Body of pancreas (tissue), 4 donors: ENCODE measurements around the gene NDUFB2.

ENCODE experiments used
- CTCF ChIP-seq, 7 experiments: fragments of 450-650 bp in 4 of 7; fragments of 200-600 bp in 3 of 7; sonication (generic) in 3 of 7; IDR thresholded peaks; one replicate each; pipeline ENCODE4 v1.5.1; 2016 to 2019; ENCODE audit warnings: antibody characterized with exemption in 7 of 7
- POLR2A ChIP-seq, 3 donors: fragments of 450-650 bp; IDR thresholded peaks; one replicate each; pipeline ENCODE4 v1.6.1; 2016; ENCODE audit warnings: antibody characterized with exemption in 3 of 3, mild to moderate bottlenecking in 2 of 3

DNA sequence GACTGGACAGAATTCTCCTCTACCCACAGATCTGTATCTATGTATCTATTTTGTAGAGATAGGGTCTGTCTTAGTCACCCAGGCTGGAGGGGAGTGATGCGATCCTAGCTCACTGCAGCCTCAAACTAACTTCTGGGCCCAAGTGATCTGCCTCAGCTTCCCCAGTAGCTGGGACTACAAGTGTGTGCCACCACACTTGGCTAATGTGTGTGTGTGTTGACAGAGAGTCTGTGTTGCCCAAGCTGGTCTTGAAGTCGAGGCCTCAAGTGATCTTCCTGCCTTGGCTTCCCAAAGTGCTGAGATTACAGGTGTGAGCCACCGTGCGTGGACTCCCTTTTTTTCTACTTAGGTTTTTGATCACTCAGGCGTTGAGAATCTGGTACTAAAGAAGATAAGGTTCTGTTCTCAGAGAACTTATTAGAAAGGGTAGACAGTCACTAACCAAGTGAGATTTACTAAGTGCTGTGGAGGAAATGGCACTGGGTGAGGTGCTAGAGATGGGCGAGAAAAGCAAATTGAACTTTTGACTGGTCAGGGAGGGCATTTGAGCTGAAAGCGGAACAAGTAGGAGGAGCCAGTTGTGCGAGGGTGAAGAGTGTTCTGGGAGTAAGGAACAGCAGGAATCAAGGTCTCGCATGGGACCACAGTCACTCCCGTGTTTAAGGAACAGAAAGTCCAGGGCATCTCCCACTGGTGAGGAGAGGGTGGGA lies 18.0 kb downstream of the NDUFB2 start:
- TF ChIP-seq CTCF (IDR thresholded peaks at IDR 0.05) (no peak), POLR2A (IDR thresholded peaks at IDR 0.05) (no peak)
